Effector memory CD8-positive, alpha-beta T cell (primary cell): Measurements from ENCODE around the gene LIAS.
"Not testable (repeated sequence)": the region's sequence is repeated elsewhere in the genome, so short reads cannot be mapped to it uniquely, and the experiment has no call there.

Experiments
- ATAC-seq: fragments of 150-1000 bp; cut with Tn5 transposase; replicated peaks from 2 replicates; pipeline ENCODE4 v1.10.0; 2021; ENCODE audit warnings: mild to moderate bottlenecking, moderate library complexity
- DNase-seq, 3 experiments: peaks; one replicate each; pipeline ENCODE4 v3.0.0; 2021
- H3K27ac Mint-ChIP-seq, 2 donors: one replicate each; pipeline ENCODE4 v1.8.0; 2022; ENCODE audit warnings: mild to moderate bottlenecking in 2 of 2, mixed read lengths in 2 of 2, moderate library complexity in 2 of 2
- H3K27me3 Mint-ChIP-seq, 2 donors: one replicate each; pipeline ENCODE4 v1.8.0; 2022; ENCODE audit warnings: mixed read lengths in 2 of 2
- H3K36me3 Mint-ChIP-seq: one replicate; pipeline ENCODE4 v1.8.0; 2022; ENCODE audit warnings: mild to moderate bottlenecking, moderate library complexity, mixed read lengths; ENCODE audit not compliant: insufficient read depth
- H3K4me1 Mint-ChIP-seq, 2 donors: one replicate each; pipeline ENCODE4 v1.8.0; 2022; ENCODE audit warnings: low read depth in 2 of 2, mixed read lengths in 2 of 2
- H3K4me3 Mint-ChIP-seq, 2 donors: one replicate each; pipeline ENCODE4 v1.8.0; 2022; ENCODE audit warnings: mild to moderate bottlenecking in 2 of 2, mixed read lengths in 2 of 2, moderate library complexity in 2 of 2
- H3K9me3 Mint-ChIP-seq, 2 donors: one replicate each; pipeline ENCODE4 v1.8.0; 2022; ENCODE audit warnings: mixed read lengths in 2 of 2
- total RNA-seq, 9 experiments: gene quantifications; one replicate each; lab custom pipeline; 2026; lab: John Stamatoyannopoulos, UW

Gene LIAS
- total RNA-seq = 8.7 to 31.8 (median 23.9) reads per million in 9 experiments

- Mint-ChIP-seq H3K36me3 (peaks cover 63% of the 10 kb centered on the region), H3K4me1 (peaks cover 22 to 34% of the 10 kb centered on the region in 2 donors), H3K27me3 (no peaks in the 10 kb centered on the region), H3K27ac (peak within 1 kb of the TSS; percentile 99 to 100), H3K9me3 (no peaks in the 10 kb centered on the region), H3K4me3 (peak within 1 kb of the TSS; percentile 94 to 96)
- DNase-seq (peak; percentile 92 to 95 (median 93)), ATAC-seq (peak; percentile 83)
These were observed at the start of gene LIAS, which contains the start of gene RPL9 for GRCh38 chr4:39458505-39459300. TSS of gene LIAS (plus strand) at chr4:39459056. CDS start at chr4:39459118, 62 bp downstream. TSS of gene RPL9 (minus strand) at chr4:39458922. CDS start at chr4:39458439, 483 bp downstream.

GRCh38 chr4:39410415-39410814 is 48.4 kb upstream of the LIAS start:
- Mint-ChIP-seq H3K4me3 (no peak overlapping the region), H3K27ac (no peak overlapping the region), H3K4me1 (no peaks in the 10 kb centered on the region), H3K36me3 (no peaks in the 10 kb centered on the region), H3K27me3 (peaks cover 6 to 17% of the 10 kb centered on the region in 2 donors), H3K9me3 (no peaks in the 10 kb centered on the region)
- no peak for ATAC-seq
- DNase-seq = no peak

GRCh38 chr4:39411561-39411960 is 47.3 kb upstream of the LIAS start:
- not testable (repeated sequence) for H3K36me3 Mint-ChIP-seq, H3K27ac Mint-ChIP-seq, ATAC-seq, H3K4me1 Mint-ChIP-seq, H3K9me3 Mint-ChIP-seq, H3K4me3 Mint-ChIP-seq, DNase-seq
- H3K27me3 Mint-ChIP-seq = peaks cover 6 to 15% of the 10 kb centered on the region in 2 donors

- DNase-seq (no peak), ATAC-seq (no peak)
- H3K4me1 Mint-ChIP-seq = no peaks in the 10 kb centered on the region
- H3K27ac Mint-ChIP-seq = no peak overlapping the region
- H3K4me3 Mint-ChIP-seq = no peak overlapping the region
- peaks cover 6 to 7% of the 10 kb centered on the region in 2 donors for H3K27me3 Mint-ChIP-seq
- no peaks in the 10 kb centered on the region for H3K9me3 Mint-ChIP-seq
- H3K36me3 Mint-ChIP-seq = no peaks in the 10 kb centered on the region
These were observed 43.1 kb upstream of the LIAS start for GRCh38 chr4:39415678-39416283.

- ATAC-seq (no peak), DNase-seq (no peak)
- Mint-ChIP-seq H3K4me1 (no peaks in the 10 kb centered on the region), H3K9me3 (no peaks in the 10 kb centered on the region), H3K27ac (no peak overlapping the region), H3K36me3 (no peaks in the 10 kb centered on the region), H3K4me3 (no peak overlapping the region), H3K27me3 (no peaks in the 10 kb centered on the region)
These were observed 36.6 kb upstream of the LIAS start for GRCh38 chr4:39422247-39422646.

- not testable (repeated sequence) for H3K27me3 Mint-ChIP-seq, H3K4me1 Mint-ChIP-seq, H3K36me3 Mint-ChIP-seq, DNase-seq, ATAC-seq, H3K27ac Mint-ChIP-seq, H3K9me3 Mint-ChIP-seq, H3K4me3 Mint-ChIP-seq
These were observed 33.6 kb upstream of the LIAS start for GRCh38 chr4:39425297-39425696.

GRCh38 chr4:39426728-39427127 is 32.1 kb upstream of the LIAS start:
- H3K27ac Mint-ChIP-seq = no peak overlapping the region
- DNase-seq = no peak
- H3K4me3 Mint-ChIP-seq = no peak overlapping the region
- H3K4me1 Mint-ChIP-seq = no peaks in the 10 kb centered on the region
- H3K9me3 Mint-ChIP-seq = no peaks in the 10 kb centered on the region
- no peaks in the 10 kb centered on the region for H3K36me3 Mint-ChIP-seq
- ATAC-seq = no peak
- H3K27me3 Mint-ChIP-seq = no peaks in the 10 kb centered on the region

- no peak for DNase-seq
- Mint-ChIP-seq H3K9me3 (no peaks in the 10 kb centered on the region), H3K4me1 (no peaks in the 10 kb centered on the region), H3K4me3 (no peak overlapping the region), H3K27ac (no peak overlapping the region), H3K27me3 (no peaks in the 10 kb centered on the region), H3K36me3 (no peaks in the 10 kb centered on the region)
- no peak for ATAC-seq
These were observed 31.2 kb upstream of the LIAS start for GRCh38 chr4:39427520-39428114.

- Mint-ChIP-seq H3K4me3 (no peak overlapping the region), H3K27me3 (no peaks in the 10 kb centered on the region), H3K36me3 (no peaks in the 10 kb centered on the region), H3K27ac (no peak overlapping the region), H3K9me3 (no peaks in the 10 kb centered on the region), H3K4me1 (no peaks in the 10 kb centered on the region)
- ATAC-seq (no peak), DNase-seq (no peak)
These were observed 29.2 kb upstream of the LIAS start for GRCh38 chr4:39429476-39430334.

- Mint-ChIP-seq H3K4me3 (no peak overlapping the region), H3K27ac (no peak overlapping the region), H3K36me3 (peaks cover 4% of the 10 kb centered on the region), H3K4me1 (no peaks in the 10 kb centered on the region), H3K27me3 (peaks cover 8 to 16% of the 10 kb centered on the region in 2 donors), H3K9me3 (no peaks in the 10 kb centered on the region)
- no peak for ATAC-seq
- DNase-seq = no peak
These were observed 24.9 kb upstream of the LIAS start for GRCh38 chr4:39433878-39434492.

- Mint-ChIP-seq H3K4me1 (no peaks in the 10 kb centered on the region), H3K27me3 (peaks cover 8 to 16% of the 10 kb centered on the region in 2 donors), H3K27ac (no peak overlapping the region), H3K4me3 (no peak overlapping the region), H3K36me3 (peaks cover 4% of the 10 kb centered on the region), H3K9me3 (no peaks in the 10 kb centered on the region)
- DNase-seq (no peak), ATAC-seq (no peak)
These were observed 22.9 kb upstream of the LIAS start for GRCh38 chr4:39435659-39436563.

- ATAC-seq = no peak
- Mint-ChIP-seq H3K4me3 (no peak overlapping the region), H3K27me3 (peaks cover 0 to 19% of the 10 kb centered on the region in 2 donors), H3K36me3 (peaks cover 4% of the 10 kb centered on the region), H3K4me1 (no peaks in the 10 kb centered on the region), H3K27ac (no peak overlapping the region), H3K9me3 (no peaks in the 10 kb centered on the region)
- DNase-seq = no peak
These were observed 17.3 kb upstream of the LIAS start for GRCh38 chr4:39441593-39441992.
